ENCODE results near the gene SSU72. TPM values are rescaled to one million over a fixed set of nuclear protein-coding genes. Genes with fewer than 3 reads are reported as not detected.

Gene SSU72
- polyA plus RNA-seq, 1 donor from 2014 or later: 56.2 TPM

GRCh38 chr1:1550591-1551432 lies 23.9 kb downstream of the SSU72 start:
- Histone ChIP-seq H3F3A (ENCODE audit: insufficient read depth, low read length, poor library complexity, severe bottlenecking) (no peaks in the 10 kb centered on the region), H2AFZ (ENCODE audit: low read depth, low read length) (no peak overlapping the region), H3K4me3 (ENCODE audit: low read length) (no peak overlapping the region), H3K79me2 (replicated peaks; ENCODE audit: insufficient read depth, low read length) (no peaks in the 10 kb centered on the region), H3K27ac (ENCODE audit: low read length) (no peak overlapping the region), H3K36me3 (ENCODE audit: insufficient read depth, low read length) (no peaks in the 10 kb centered on the region), H4K20me1 (ENCODE audit: insufficient read depth) (no peaks in the 10 kb centered on the region), H3K4me2 (ENCODE audit: low read length) (no peak overlapping the region), H3K9me2 (ENCODE audit: insufficient read depth, low read length) (no peaks in the 10 kb centered on the region), H3K27me3 (ENCODE audit: insufficient read depth, low read depth, low read length) (no peaks in the 10 kb centered on the region), H3K9ac (ENCODE audit: low read length) (no peak overlapping the region), H3K9me3 (ENCODE audit: low read length) (no peaks in the 10 kb centered on the region)
- TF ChIP-seq EP300 (conservative IDR thresholded peaks at IDR 0.05; ENCODE audit: poor library complexity, severe bottlenecking): no peak
- TF ChIP-seq, protein P1, sequence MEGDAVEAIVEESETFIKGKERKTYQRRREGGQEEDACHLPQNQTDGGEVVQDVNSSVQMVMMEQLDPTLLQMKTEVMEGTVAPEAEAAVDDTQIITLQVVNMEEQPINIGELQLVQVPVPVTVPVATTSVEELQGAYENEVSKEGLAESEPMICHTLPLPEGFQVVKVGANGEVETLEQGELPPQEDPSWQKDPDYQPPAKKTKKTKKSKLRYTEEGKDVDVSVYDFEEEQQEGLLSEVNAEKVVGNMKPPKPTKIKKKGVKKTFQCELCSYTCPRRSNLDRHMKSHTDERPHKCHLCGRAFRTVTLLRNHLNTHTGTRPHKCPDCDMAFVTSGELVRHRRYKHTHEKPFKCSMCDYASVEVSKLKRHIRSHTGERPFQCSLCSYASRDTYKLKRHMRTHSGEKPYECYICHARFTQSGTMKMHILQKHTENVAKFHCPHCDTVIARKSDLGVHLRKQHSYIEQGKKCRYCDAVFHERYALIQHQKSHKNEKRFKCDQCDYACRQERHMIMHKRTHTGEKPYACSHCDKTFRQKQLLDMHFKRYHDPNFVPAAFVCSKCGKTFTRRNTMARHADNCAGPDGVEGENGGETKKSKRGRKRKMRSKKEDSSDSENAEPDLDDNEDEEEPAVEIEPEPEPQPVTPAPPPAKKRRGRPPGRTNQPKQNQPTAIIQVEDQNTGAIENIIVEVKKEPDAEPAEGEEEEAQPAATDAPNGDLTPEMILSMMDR (IDR thresholded peaks at IDR 0.05; ENCODE audit: poor library complexity, severe bottlenecking): peak; percentile 54

- H3K9ac ChIP-seq (ENCODE audit: low read length): no peak overlapping the region
- no peaks in the 10 kb centered on the region for H3K9me2 ChIP-seq (ENCODE audit: insufficient read depth, low read length)
- H2AFZ ChIP-seq (ENCODE audit: low read depth, low read length): no peak overlapping the region
- no peak overlapping the region for H3K4me2 ChIP-seq (ENCODE audit: low read length)
- H3K27ac ChIP-seq (ENCODE audit: low read length): no peak overlapping the region
- no peaks in the 10 kb centered on the region for H3K79me2 ChIP-seq (replicated peaks; ENCODE audit: insufficient read depth, low read length)
- H3F3A ChIP-seq (ENCODE audit: insufficient read depth, low read length, poor library complexity, severe bottlenecking): no peaks in the 10 kb centered on the region
- TF ChIP-seq, protein P1 (IDR thresholded peaks at IDR 0.05; ENCODE audit: poor library complexity, severe bottlenecking): no peak
- TF ChIP-seq POLR2AphosphoS5 (IDR thresholded peaks at IDR 0.05): no peak
- TF ChIP-seq SMC3 (conservative IDR thresholded peaks at IDR 0.05; ENCODE audit: poor library complexity): no peak
- no peak for TF ChIP-seq RAD21 (conservative IDR thresholded peaks at IDR 0.05)
- no peak for TF ChIP-seq EZH2 (IDR thresholded peaks at IDR 0.05; ENCODE audit: borderline replicate concordance, insufficient read depth, low read length, poor library complexity, severe bottlenecking)
- no peak for TF ChIP-seq TAF1 (IDR thresholded peaks at IDR 0.05; ENCODE audit: low read depth)
- no peak for TF ChIP-seq EP300 (conservative IDR thresholded peaks at IDR 0.05; ENCODE audit: poor library complexity, severe bottlenecking)
- TF ChIP-seq, protein P2, sequence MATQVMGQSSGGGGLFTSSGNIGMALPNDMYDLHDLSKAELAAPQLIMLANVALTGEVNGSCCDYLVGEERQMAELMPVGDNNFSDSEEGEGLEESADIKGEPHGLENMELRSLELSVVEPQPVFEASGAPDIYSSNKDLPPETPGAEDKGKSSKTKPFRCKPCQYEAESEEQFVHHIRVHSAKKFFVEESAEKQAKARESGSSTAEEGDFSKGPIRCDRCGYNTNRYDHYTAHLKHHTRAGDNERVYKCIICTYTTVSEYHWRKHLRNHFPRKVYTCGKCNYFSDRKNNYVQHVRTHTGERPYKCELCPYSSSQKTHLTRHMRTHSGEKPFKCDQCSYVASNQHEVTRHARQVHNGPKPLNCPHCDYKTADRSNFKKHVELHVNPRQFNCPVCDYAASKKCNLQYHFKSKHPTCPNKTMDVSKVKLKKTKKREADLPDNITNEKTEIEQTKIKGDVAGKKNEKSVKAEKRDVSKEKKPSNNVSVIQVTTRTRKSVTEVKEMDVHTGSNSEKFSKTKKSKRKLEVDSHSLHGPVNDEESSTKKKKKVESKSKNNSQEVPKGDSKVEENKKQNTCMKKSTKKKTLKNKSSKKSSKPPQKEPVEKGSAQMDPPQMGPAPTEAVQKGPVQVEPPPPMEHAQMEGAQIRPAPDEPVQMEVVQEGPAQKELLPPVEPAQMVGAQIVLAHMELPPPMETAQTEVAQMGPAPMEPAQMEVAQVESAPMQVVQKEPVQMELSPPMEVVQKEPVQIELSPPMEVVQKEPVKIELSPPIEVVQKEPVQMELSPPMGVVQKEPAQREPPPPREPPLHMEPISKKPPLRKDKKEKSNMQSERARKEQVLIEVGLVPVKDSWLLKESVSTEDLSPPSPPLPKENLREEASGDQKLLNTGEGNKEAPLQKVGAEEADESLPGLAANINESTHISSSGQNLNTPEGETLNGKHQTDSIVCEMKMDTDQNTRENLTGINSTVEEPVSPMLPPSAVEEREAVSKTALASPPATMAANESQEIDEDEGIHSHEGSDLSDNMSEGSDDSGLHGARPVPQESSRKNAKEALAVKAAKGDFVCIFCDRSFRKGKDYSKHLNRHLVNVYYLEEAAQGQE (IDR thresholded peaks at IDR 0.05; ENCODE audit: borderline replicate concordance): no peak
- TF ChIP-seq MXI1 (conservative IDR thresholded peaks at IDR 0.05; ENCODE audit: poor library complexity, severe bottlenecking): no peak
- no peak overlapping the region for H3K4me3 ChIP-seq (ENCODE audit: low read length)
- H3K27me3 ChIP-seq (ENCODE audit: insufficient read depth, low read depth, low read length): no peaks in the 10 kb centered on the region
- no peaks in the 10 kb centered on the region for H3K36me3 ChIP-seq (ENCODE audit: insufficient read depth, low read length)
- no peaks in the 10 kb centered on the region for H3K9me3 ChIP-seq (ENCODE audit: low read length)
- H4K20me1 ChIP-seq (ENCODE audit: insufficient read depth): no peaks in the 10 kb centered on the region
Measured at GRCh38 chr1:1550087-1550486, 24.6 kb downstream of the SSU72 start.

Data from neural cell (in vitro differentiated cells).